ENCODE data around the gene XG. TPM values are rescaled to one million over a fixed set of nuclear protein-coding genes. Genes with fewer than 3 reads are reported as not detected.

The XG gene
- total RNA-seq, 1 experiment from 2014 or later = not detected

DNA sequence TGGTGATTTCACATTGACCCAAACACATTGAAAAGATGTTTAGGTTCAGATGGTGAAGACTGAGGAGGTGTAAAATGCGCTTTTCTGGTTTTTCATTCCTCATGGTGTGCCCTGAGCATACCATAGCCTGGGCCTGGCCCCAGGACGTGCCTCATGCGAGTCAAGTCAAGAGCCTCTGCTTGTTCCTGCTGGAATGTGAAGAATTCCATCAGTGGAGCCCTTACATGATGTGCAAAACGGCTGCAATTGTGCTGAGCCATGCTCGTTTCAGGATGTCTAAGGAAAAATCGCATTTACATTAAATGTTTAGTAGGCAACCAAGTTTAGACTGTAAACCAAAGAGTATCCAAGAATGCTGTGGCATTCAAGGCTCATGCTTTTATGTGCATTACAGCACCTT is 111.8 kb downstream of the XG start:
- POLR2A ChIA-PET (ENCODE audit: unreplicated experiment) = no interaction called here
- DNase-seq = no peak

More for the DNA sequence above, 111.8 kb downstream of the XG start:
- no peak for TF ChIP-seq EZH2 (IDR thresholded peaks at IDR 0.05; ENCODE audit: low read depth)
- TF ChIP-seq, protein P1, sequence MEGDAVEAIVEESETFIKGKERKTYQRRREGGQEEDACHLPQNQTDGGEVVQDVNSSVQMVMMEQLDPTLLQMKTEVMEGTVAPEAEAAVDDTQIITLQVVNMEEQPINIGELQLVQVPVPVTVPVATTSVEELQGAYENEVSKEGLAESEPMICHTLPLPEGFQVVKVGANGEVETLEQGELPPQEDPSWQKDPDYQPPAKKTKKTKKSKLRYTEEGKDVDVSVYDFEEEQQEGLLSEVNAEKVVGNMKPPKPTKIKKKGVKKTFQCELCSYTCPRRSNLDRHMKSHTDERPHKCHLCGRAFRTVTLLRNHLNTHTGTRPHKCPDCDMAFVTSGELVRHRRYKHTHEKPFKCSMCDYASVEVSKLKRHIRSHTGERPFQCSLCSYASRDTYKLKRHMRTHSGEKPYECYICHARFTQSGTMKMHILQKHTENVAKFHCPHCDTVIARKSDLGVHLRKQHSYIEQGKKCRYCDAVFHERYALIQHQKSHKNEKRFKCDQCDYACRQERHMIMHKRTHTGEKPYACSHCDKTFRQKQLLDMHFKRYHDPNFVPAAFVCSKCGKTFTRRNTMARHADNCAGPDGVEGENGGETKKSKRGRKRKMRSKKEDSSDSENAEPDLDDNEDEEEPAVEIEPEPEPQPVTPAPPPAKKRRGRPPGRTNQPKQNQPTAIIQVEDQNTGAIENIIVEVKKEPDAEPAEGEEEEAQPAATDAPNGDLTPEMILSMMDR (conservative IDR thresholded peaks at IDR 0.05) = no peak
- no peaks in the 10 kb centered on the region for H3K36me3 ChIP-seq (ENCODE audit: low read depth)
- no peaks in the 10 kb centered on the region for H3K79me2 ChIP-seq (ENCODE audit: low read depth)
- no peaks in the 10 kb centered on the region for H3K9me3 ChIP-seq (ENCODE audit: insufficient read depth, low read depth)
- no TSS peak for BruUV-seq (replicated peaks)
- H3K4me3 ChIP-seq = no peak overlapping the region
- no peak overlapping the region for H3K4me2 ChIP-seq
- H2AFZ ChIP-seq = no peak overlapping the region
- no peaks in the 10 kb centered on the region for H4K20me1 ChIP-seq (ENCODE audit: insufficient read depth)
- no peaks in the 10 kb centered on the region for H3K9me2 ChIP-seq (ENCODE audit: insufficient read depth)
- intact Hi-C loops (cut with micrococcal nuclease; ENCODE audit: unreplicated experiment) = no loop called here
- no peaks in the 10 kb centered on the region for H3K4me1 ChIP-seq (replicated peaks; ENCODE audit: insufficient read depth)
- H3K27ac ChIP-seq = no peak overlapping the region
- H3F3A ChIP-seq (ENCODE audit: insufficient read depth, low read depth) = no peaks in the 10 kb centered on the region
- CTCF ChIA-PET = no interaction called here
- H3K27me3 ChIP-seq (ENCODE audit: insufficient read depth, low read depth) = peaks cover 32% of the 10 kb centered on the region

Other genes with a start within 250 kb of the XG start
- gene CD99, start 60.7 kb upstream of the XG start, total RNA-seq (2021) = 159 and 203 TPM in 2 replicates
- gene GYG2, start 76.9 kb downstream of the XG start, total RNA-seq (2021) = 1.7 and 2.0 TPM in 2 replicates
- gene ARSD, start 177.3 kb downstream of the XG start, total RNA-seq (2021) = 15.5 and 17.4 TPM in 2 replicates

Measured in PC-9 (cell line).